WTC11 (cell line): ENCODE results near the gene LRRFIP1. TPM values are rescaled to one million over a fixed set of nuclear protein-coding genes. Genes with fewer than 3 reads are reported as not detected.

Source experiments
- ATAC-seq: fragments of 200-7000 bp; cut with Tn5 transposase; 2 replicates; pipeline ENCODE4 v1.10.0; 2021; ENCODE audit warnings: mild to moderate bottlenecking, moderate library complexity
- CTCF ChIA-PET: fragments of 300-600 bp; sonication (Branson Sonifier 250); formaldehyde crosslinking; loops from one replicate; lab custom pipeline; 2021; ENCODE audit warnings: antibody characterized with exemption; lab: Charles Lee
- POLR2A ChIA-PET: fragments of 350-600 bp; sonication (Branson Sonifier 250); formaldehyde crosslinking; loops from one replicate; lab custom pipeline; 2021; ENCODE audit warnings: antibody characterized with exemption; lab: Charles Lee
- DNase-seq: peaks from one replicate; pipeline ENCODE4 v3.0.0; 2021; ENCODE audit warnings: low spot score
- H3K27ac Mint-ChIP-seq: 2 replicates; pipeline ENCODE4 v1.8.0; 2021; ENCODE audit warnings: mixed read lengths
- H3K27me3 Mint-ChIP-seq: 2 replicates; pipeline ENCODE4 v1.8.0; 2021; ENCODE audit warnings: low read depth, mild to moderate bottlenecking, moderate library complexity, mixed read lengths
- H3K36me3 Mint-ChIP-seq: 2 replicates; pipeline ENCODE4 v1.8.0; 2021; ENCODE audit warnings: mixed read lengths
- H3K4me1 Mint-ChIP-seq: 2 replicates; pipeline ENCODE4 v1.8.0; 2022; ENCODE audit warnings: mixed read lengths
- H3K4me3 Mint-ChIP-seq: 2 replicates; pipeline ENCODE4 v1.8.0; 2021; ENCODE audit warnings: mild to moderate bottlenecking, moderate library complexity, mixed read lengths
- H3K9me3 Mint-ChIP-seq: 2 replicates; pipeline ENCODE4 v1.8.0; 2021; ENCODE audit warnings: mixed read lengths
- AR ChIP-seq: fragments of 250-450 bp; sonication (Bioruptor Pico); IDR thresholded peaks from 2 replicates; pipeline ENCODE4 v1.9.0; 2021; ENCODE audit warnings: mild to moderate bottlenecking
- ATF1 ChIP-seq: sonication (generic); formaldehyde crosslinking; IDR thresholded peaks from 2 replicates; pipeline ENCODE4 v1.8.1; 2023; ENCODE audit warnings: mild to moderate bottlenecking, moderate library complexity, missing genetic modification reagents
- CREM ChIP-seq: sonication (generic); formaldehyde crosslinking; IDR thresholded peaks from 2 replicates; pipeline ENCODE4 v1.8.1; 2022; ENCODE audit warnings: mild to moderate bottlenecking, missing genetic modification reagents, moderate library complexity
- CTCF ChIP-seq: fragments of 200-600 bp; IDR thresholded peaks from 2 replicates; pipeline ENCODE4 v1.8.0; 2022; ENCODE audit warnings: antibody characterized with exemption
- EMX1 ChIP-seq: fragments of 250-450 bp; sonication (Bioruptor Pico); IDR thresholded peaks from 2 replicates; pipeline ENCODE4 v1.8.0; 2021; ENCODE audit warnings: mild to moderate bottlenecking
- GRHL2 ChIP-seq: fragments of 250-450 bp; sonication (Bioruptor Pico); IDR thresholded peaks from 2 replicates; pipeline ENCODE4 v1.8.0; 2022; ENCODE audit warnings: mild to moderate bottlenecking, moderate library complexity; ENCODE audit not compliant: insufficient replicate concordance, severe bottlenecking
- HMGA2 ChIP-seq: fragments of 250-450 bp; sonication (Bioruptor Pico); IDR thresholded peaks from 2 replicates; pipeline ENCODE4 v1.4.0; 2021; ENCODE audit warnings: mild to moderate bottlenecking, moderate library complexity
- IRF1 ChIP-seq: sonication (generic); formaldehyde crosslinking; IDR thresholded peaks from 2 replicates; pipeline ENCODE4 v1.8.0; 2023; ENCODE audit warnings: missing genetic modification reagents
- KAT7 ChIP-seq: sonication (generic); formaldehyde crosslinking; IDR thresholded peaks from 2 replicates; pipeline ENCODE4 v1.8.1; 2023; ENCODE audit warnings: missing genetic modification reagents, mild to moderate bottlenecking, borderline replicate concordance
- NFYB ChIP-seq: sonication (generic); formaldehyde crosslinking; conservative IDR thresholded peaks from 2 replicates; pipeline ENCODE4 v1.8.0; 2022; ENCODE audit warnings: low read depth, missing genetic modification reagents
- OVOL2 ChIP-seq: fragments of 250-450 bp; sonication (Bioruptor Pico); IDR thresholded peaks from 2 replicates; pipeline ENCODE4 v1.9.0; 2021; ENCODE audit warnings: mild to moderate bottlenecking, borderline replicate concordance
- SP1 ChIP-seq: sonication (generic); formaldehyde crosslinking; conservative IDR thresholded peaks from 2 replicates; pipeline ENCODE4 v1.8.1; 2022; ENCODE audit warnings: missing genetic modification reagents
- TP53 ChIP-seq: sonication (generic); formaldehyde crosslinking; IDR thresholded peaks from 2 replicates; pipeline ENCODE4 v1.8.1; 2023; ENCODE audit warnings: mild to moderate bottlenecking, missing genetic modification reagents
- ZNF138 ChIP-seq: sonication (generic); formaldehyde crosslinking; conservative IDR thresholded peaks from 2 replicates; pipeline ENCODE4 v1.8.1; 2022; ENCODE audit warnings: mild to moderate bottlenecking, moderate library complexity, missing genetic modification reagents
- ZNF671 ChIP-seq: fragments of 250-450 bp; sonication (Bioruptor Pico); IDR thresholded peaks from 2 replicates; pipeline ENCODE4 v1.8.0; 2021; ENCODE audit warnings: mild to moderate bottlenecking
- total RNA-seq: library from RNA; stranded (reverse); gene quantifications from 3 replicates; pipeline ENCODE4 v1.2.3, GENCODE V29; 2021
- TF ChIP-seq, protein P1 (sequence below): sonication (generic); formaldehyde crosslinking; IDR thresholded peaks from 2 replicates; pipeline ENCODE4 v1.8.1; 2022; ENCODE audit warnings: low read depth, mild to moderate bottlenecking, moderate library complexity, missing genetic modification reagents, borderline replicate concordance
- TF ChIP-seq, protein P2 (sequence below): sonication (generic); formaldehyde crosslinking; IDR thresholded peaks from 2 replicates; pipeline ENCODE4 v1.8.0; 2022; ENCODE audit warnings: mild to moderate bottlenecking, missing genetic modification reagents
- TF ChIP-seq, protein P3 (sequence below): fragments of 250-450 bp; sonication (Bioruptor Pico); IDR thresholded peaks from 2 replicates; pipeline ENCODE4 v1.9.0; 2021; ENCODE audit warnings: mild to moderate bottlenecking
- TF ChIP-seq, protein P4 (sequence below): fragments of 250-450 bp; sonication (Bioruptor Pico); IDR thresholded peaks from 2 replicates; pipeline ENCODE4 v1.8.0; 2021; ENCODE audit warnings: mild to moderate bottlenecking
- TF ChIP-seq, protein P5 (sequence below): sonication (generic); formaldehyde crosslinking; IDR thresholded peaks from 2 replicates; pipeline ENCODE4 v1.8.0; 2022; ENCODE audit warnings: missing genetic modification reagents
- TF ChIP-seq, protein P6 (sequence below): sonication (generic); formaldehyde crosslinking; IDR thresholded peaks from 2 replicates; pipeline ENCODE4 v1.8.1; 2023; ENCODE audit warnings: mild to moderate bottlenecking, missing genetic modification reagents

LRRFIP1 gene
- total RNA-seq, 1 experiment from 2014 or later = 88.4 TPM

DNA sequence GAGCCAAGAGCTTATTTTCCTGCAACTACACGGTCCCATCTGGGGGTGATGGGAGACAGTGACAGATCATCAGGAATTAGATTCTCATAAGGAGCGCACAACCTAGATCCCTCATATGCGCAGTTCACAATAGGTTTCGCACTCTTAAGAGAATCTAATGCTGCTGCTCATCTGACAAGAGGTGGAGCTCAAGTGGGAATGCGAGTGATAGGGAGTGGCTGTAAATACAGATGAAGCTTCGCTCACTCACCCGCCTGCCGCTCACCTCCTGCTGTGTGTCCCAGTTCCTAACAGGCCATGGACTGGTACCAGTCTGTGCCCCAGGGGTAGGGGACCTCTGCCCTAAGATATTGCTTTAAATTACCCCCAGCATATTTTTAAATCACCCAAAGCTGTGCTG, 10.8 kb downstream of the LRRFIP1 start:
- ChIA-PET CTCF (interaction anchor here (1.2 kb wide), 1 partner anchor 125 kb away, joined by 4 read pairs; no protein-coding TSS in a partner anchor), POLR2A (no interaction called here)
- Mint-ChIP-seq H3K27ac (no peak overlapping the region), H3K36me3 (peaks cover 54% of the 10 kb centered on the region), H3K9me3 (peaks cover 39% of the 10 kb centered on the region), H3K4me3 (no peak overlapping the region), H3K27me3 (0 out of 2 replicates have a peak, but pooled peaks cover 2% of the 10 kb centered on the region), H3K4me1 (peaks cover 9% of the 10 kb centered on the region)
- TF ChIP-seq, protein P1, sequence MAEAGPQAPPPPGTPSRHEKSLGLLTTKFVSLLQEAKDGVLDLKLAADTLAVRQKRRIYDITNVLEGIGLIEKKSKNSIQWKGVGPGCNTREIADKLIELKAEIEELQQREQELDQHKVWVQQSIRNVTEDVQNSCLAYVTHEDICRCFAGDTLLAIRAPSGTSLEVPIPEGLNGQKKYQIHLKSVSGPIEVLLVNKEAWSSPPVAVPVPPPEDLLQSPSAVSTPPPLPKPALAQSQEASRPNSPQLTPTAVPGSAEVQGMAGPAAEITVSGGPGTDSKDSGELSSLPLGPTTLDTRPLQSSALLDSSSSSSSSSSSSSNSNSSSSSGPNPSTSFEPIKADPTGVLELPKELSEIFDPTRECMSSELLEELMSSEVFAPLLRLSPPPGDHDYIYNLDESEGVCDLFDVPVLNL (CRISPR knock-in tag) = no peak
- TF ChIP-seq IRF1 (CRISPR knock-in tag) = no peak
- TF ChIP-seq ZNF671 (CRISPR knock-in tag) = no peak
- no peak for TF ChIP-seq CREM (CRISPR knock-in tag)
- no peak for TF ChIP-seq TP53 (CRISPR knock-in tag)
- no peak for TF ChIP-seq GRHL2
- TF ChIP-seq, protein P2, sequence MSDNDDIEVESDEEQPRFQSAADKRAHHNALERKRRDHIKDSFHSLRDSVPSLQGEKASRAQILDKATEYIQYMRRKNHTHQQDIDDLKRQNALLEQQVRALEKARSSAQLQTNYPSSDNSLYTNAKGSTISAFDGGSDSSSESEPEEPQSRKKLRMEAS (CRISPR knock-in tag) = no peak
- TF ChIP-seq, protein P3, sequence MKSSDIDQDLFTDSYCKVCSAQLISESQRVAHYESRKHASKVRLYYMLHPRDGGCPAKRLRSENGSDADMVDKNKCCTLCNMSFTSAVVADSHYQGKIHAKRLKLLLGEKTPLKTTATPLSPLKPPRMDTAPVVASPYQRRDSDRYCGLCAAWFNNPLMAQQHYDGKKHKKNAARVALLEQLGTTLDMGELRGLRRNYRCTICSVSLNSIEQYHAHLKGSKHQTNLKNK (CRISPR knock-in tag) = no peak
- TF ChIP-seq CTCF = no peak
- DNase-seq (no peak), ATAC-seq (no peak)

DNA sequence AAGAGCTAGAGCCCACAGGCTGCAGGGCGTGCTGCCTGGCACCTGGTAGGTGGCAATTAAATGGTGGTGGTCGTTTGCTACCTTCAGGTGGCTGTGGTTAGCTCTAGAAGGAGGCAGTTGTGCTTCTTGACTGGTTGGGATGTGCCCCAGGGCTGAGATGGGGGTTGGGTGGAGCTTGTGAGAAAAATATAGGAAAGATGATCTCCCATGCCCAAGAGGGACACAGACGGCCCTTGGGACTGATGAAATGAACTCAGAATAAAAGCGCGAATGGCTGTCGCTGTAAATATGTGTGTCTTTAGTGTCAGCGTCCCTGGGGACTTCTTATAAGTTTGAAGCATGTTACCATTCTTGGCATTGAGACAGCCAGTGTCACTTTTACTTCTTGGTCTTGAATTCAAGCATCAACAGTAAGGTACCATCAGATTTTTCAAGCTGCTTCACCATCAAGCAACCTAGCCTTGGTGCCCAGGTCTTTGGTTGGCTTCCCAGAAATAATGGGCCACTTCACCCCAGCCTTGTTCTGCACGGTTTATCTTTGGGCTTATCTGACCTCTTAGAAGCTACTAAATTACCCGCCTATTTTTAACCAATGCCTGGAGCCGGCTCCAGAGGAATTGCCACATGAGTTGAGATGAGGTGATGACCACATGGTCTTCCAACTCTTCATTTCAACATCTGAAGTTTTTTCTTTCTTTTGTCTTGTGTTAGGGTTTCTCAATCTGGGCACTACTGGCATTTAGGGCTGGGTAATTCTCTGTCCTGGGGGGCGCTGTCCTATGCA, 11.9 kb downstream of the LRRFIP1 start:
- ChIA-PET CTCF (interaction anchor here (1.9 kb wide), 1 partner anchor 38 kb away, joined by 6 read pairs; no protein-coding TSS in a partner anchor), POLR2A (no interaction called here)
- H3K27me3 Mint-ChIP-seq = 0 out of 2 replicates have a peak, but pooled peaks cover 2% of the 10 kb centered on the region
- peaks cover 33% of the 10 kb centered on the region for H3K9me3 Mint-ChIP-seq
- no peak for DNase-seq
- H3K4me3 Mint-ChIP-seq = no peak overlapping the region
- ATAC-seq = no peak
- no peak overlapping the region for H3K27ac Mint-ChIP-seq
- H3K36me3 Mint-ChIP-seq = peaks cover 49% of the 10 kb centered on the region
- peaks cover 9% of the 10 kb centered on the region for H3K4me1 Mint-ChIP-seq
- TF ChIP-seq EMX1 (CRISPR knock-in tag) = no peak
- TF ChIP-seq KAT7 (CRISPR knock-in tag) = no peak
- TF ChIP-seq ATF1 (CRISPR knock-in tag) = no peak
- TF ChIP-seq, protein P4, sequence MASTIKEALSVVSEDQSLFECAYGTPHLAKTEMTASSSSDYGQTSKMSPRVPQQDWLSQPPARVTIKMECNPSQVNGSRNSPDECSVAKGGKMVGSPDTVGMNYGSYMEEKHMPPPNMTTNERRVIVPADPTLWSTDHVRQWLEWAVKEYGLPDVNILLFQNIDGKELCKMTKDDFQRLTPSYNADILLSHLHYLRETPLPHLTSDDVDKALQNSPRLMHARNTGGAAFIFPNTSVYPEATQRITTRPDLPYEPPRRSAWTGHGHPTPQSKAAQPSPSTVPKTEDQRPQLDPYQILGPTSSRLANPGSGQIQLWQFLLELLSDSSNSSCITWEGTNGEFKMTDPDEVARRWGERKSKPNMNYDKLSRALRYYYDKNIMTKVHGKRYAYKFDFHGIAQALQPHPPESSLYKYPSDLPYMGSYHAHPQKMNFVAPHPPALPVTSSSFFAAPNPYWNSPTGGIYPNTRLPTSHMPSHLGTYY (CRISPR knock-in tag) = no peak
- no peak for TF ChIP-seq HMGA2 (CRISPR knock-in tag)
- TF ChIP-seq, protein P5, sequence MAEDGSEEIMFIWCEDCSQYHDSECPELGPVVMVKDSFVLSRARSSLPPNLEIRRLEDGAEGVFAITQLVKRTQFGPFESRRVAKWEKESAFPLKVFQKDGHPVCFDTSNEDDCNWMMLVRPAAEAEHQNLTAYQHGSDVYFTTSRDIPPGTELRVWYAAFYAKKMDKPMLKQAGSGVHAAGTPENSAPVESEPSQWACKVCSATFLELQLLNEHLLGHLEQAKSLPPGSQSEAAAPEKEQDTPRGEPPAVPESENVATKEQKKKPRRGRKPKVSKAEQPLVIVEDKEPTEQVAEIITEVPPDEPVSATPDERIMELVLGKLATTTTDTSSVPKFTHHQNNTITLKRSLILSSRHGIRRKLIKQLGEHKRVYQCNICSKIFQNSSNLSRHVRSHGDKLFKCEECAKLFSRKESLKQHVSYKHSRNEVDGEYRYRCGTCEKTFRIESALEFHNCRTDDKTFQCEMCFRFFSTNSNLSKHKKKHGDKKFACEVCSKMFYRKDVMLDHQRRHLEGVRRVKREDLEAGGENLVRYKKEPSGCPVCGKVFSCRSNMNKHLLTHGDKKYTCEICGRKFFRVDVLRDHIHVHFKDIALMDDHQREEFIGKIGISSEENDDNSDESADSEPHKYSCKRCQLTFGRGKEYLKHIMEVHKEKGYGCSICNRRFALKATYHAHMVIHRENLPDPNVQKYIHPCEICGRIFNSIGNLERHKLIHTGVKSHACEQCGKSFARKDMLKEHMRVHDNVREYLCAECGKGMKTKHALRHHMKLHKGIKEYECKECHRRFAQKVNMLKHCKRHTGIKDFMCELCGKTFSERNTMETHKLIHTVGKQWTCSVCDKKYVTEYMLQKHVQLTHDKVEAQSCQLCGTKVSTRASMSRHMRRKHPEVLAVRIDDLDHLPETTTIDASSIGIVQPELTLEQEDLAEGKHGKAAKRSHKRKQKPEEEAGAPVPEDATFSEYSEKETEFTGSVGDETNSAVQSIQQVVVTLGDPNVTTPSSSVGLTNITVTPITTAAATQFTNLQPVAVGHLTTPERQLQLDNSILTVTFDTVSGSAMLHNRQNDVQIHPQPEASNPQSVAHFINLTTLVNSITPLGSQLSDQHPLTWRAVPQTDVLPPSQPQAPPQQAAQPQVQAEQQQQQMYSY (CRISPR knock-in tag) = no peak
- TF ChIP-seq, protein P6, sequence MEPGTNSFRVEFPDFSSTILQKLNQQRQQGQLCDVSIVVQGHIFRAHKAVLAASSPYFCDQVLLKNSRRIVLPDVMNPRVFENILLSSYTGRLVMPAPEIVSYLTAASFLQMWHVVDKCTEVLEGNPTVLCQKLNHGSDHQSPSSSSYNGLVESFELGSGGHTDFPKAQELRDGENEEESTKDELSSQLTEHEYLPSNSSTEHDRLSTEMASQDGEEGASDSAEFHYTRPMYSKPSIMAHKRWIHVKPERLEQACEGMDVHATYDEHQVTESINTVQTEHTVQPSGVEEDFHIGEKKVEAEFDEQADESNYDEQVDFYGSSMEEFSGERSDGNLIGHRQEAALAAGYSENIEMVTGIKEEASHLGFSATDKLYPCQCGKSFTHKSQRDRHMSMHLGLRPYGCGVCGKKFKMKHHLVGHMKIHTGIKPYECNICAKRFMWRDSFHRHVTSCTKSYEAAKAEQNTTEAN = no peak
- no peak for TF ChIP-seq NFYB (CRISPR knock-in tag)
- no peak for TF ChIP-seq ZNF138 (CRISPR knock-in tag)
- TF ChIP-seq OVOL2 (CRISPR knock-in tag) = no peak
- TF ChIP-seq SP1 = no peak
- no peak for TF ChIP-seq AR (CRISPR knock-in tag)
